ENCODE data around the gene DTX1. TPM values are rescaled to one million over a fixed set of nuclear protein-coding genes. Genes with fewer than 3 reads are reported as not detected.

Gene DTX1
- total RNA-seq, 4 donors from 2014 or later: 17.3 to 38.1 (median 25.4) TPM

DNA sequence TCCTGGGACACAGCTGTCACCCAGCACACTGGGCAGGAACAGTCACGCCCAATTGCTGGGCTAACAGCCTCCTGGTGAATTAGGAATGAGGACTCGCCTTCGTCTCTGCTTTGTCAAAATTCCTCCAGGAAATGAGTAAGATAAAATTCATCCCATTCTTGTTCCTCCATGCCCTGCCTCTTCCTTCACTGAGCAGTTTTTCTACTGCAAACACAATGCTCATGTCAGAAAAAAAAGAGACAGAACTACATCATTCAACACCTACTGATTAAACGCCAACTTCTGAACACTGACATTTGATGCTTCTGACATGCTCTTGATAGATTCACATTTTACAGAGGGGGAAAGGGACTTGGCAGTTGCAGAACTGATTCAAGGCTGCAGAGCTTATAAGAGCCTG, 37.5 kb upstream of the DTX1 start:
- TF ChIP-seq, protein P1, sequence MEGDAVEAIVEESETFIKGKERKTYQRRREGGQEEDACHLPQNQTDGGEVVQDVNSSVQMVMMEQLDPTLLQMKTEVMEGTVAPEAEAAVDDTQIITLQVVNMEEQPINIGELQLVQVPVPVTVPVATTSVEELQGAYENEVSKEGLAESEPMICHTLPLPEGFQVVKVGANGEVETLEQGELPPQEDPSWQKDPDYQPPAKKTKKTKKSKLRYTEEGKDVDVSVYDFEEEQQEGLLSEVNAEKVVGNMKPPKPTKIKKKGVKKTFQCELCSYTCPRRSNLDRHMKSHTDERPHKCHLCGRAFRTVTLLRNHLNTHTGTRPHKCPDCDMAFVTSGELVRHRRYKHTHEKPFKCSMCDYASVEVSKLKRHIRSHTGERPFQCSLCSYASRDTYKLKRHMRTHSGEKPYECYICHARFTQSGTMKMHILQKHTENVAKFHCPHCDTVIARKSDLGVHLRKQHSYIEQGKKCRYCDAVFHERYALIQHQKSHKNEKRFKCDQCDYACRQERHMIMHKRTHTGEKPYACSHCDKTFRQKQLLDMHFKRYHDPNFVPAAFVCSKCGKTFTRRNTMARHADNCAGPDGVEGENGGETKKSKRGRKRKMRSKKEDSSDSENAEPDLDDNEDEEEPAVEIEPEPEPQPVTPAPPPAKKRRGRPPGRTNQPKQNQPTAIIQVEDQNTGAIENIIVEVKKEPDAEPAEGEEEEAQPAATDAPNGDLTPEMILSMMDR (IDR thresholded peaks at IDR 0.05): no peak
- TF ChIP-seq POLR2A (IDR thresholded peaks at IDR 0.05): no peak
- H3K4me1 ChIP-seq: no peaks in the 10 kb centered on the region
- H3K4me3 ChIP-seq: no peak overlapping the region
- no peak for DNase-seq (ENCODE audit: low spot score in 2 of 2)
- H3K36me3 ChIP-seq: no peaks in the 10 kb centered on the region
- no peak overlapping the region for H3K27ac ChIP-seq
- no peaks in the 10 kb centered on the region for H3K27me3 ChIP-seq
- no peaks in the 10 kb centered on the region for H3K9me3 ChIP-seq
- 39 to 50% methylated on average over 4 of the region's 4 CpGs for WGBS, 2 donors

DNA sequence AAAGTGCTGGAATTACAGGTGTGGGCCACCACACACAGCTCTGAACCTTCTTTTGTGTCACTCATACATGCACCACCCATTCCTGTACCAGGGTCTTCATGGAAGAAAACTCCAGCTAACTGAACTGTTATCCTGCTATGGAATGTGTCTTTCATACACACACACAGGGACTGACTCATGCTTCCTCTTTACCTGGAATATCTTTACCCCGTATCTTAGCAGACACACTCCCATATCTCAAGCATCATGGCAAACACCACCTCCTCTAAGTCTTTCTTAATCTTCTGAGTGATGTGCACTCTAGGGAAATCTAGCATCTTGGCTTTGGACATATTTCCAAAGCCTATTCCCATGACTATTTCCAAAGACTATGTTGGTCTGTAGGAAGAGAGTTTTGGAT, 35.0 kb upstream of the DTX1 start:
- Histone ChIP-seq H3K4me1 (no peaks in the 10 kb centered on the region), H3K27me3 (no peaks in the 10 kb centered on the region), H3K9me3 (no peaks in the 10 kb centered on the region), H3K36me3 (no peaks in the 10 kb centered on the region), H3K4me3 (no peak overlapping the region), H3K27ac (no peak overlapping the region)
- TF ChIP-seq EP300 (IDR thresholded peaks at IDR 0.05) (no peak), POLR2A (IDR thresholded peaks at IDR 0.05) (no peak)
- TF ChIP-seq, protein P1 (IDR thresholded peaks at IDR 0.05): no peak
- 91 to 95% methylated on average over 1 of the region's 1 CpG for WGBS, 2 donors
- DNase-seq (ENCODE audit: low spot score in 2 of 2): no peak

DNA sequence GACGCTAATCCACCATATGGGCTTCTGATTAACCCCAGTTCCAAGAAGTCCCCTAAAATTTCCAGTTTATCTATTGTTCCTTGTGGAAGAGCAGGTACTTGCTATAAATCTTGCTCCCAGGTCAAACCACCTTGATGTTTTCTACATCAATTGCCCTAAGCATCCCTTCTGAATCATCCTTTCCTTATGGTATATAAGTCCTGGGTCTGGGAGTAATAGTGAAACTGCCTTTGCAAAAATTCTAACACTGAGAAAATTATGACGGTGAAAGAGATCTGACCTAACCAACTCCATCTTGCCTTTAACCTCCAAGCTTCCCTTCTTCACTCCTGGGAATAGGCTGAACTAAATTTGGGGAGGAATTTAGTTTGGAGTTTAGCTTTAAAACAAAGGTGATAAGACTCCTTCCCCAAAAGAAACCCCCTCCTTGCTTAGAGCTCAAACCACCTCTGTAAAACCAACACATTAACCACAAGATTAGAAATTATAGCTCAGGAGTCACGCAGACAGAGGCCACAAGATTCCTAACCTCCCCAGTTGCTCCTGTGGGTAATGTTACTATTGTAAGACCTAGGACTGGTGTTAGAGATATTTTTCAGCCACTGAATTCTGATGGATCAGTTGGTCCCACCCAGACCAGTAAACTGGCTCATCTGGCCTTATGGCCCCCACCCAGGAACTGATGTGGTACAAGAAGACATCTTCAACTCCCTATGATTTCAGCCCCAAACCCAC, 33.8 kb upstream of the DTX1 start:
- H3K27me3 ChIP-seq: no peaks in the 10 kb centered on the region
- no peaks in the 10 kb centered on the region for H3K36me3 ChIP-seq
- no peak for DNase-seq (ENCODE audit: low spot score in 2 of 2)
- H3K4me1 ChIP-seq: no peaks in the 10 kb centered on the region
- WGBS, 2 donors: 76 to 80% methylated on average over 3 of the region's 3 CpGs
- TF ChIP-seq POLR2A (IDR thresholded peaks at IDR 0.05) (no peak), EP300 (IDR thresholded peaks at IDR 0.05) (no peak)
- TF ChIP-seq, protein P1 (IDR thresholded peaks at IDR 0.05): no peak
- no peak overlapping the region for H3K27ac ChIP-seq
- H3K4me3 ChIP-seq: no peak overlapping the region
- H3K9me3 ChIP-seq: no peaks in the 10 kb centered on the region

- H3K27me3 ChIP-seq: no peaks in the 10 kb centered on the region
- no peaks in the 10 kb centered on the region for H3K9me3 ChIP-seq
- no peak overlapping the region for H3K27ac ChIP-seq
- H3K36me3 ChIP-seq: no peaks in the 10 kb centered on the region
- 62 to 70% methylated on average over 4 of the region's 4 CpGs for whole genome bisulfite sequencing, 2 donors
- H3K4me1 ChIP-seq: peaks cover 0 to 5% (median 0%) of the 10 kb centered on the region in 4 donors
- TF ChIP-seq EP300 (IDR thresholded peaks at IDR 0.05) (no peak), POLR2A (IDR thresholded peaks at IDR 0.05) (no peak)
- TF ChIP-seq, protein P1 (IDR thresholded peaks at IDR 0.05): no peak
- no peak overlapping the region for H3K4me3 ChIP-seq
- DNase-seq (ENCODE audit: low spot score in 2 of 2): no peak
Measured at GRCh38 chr12:113027726-113028125, 28.8 kb upstream of the DTX1 start.

DNA sequence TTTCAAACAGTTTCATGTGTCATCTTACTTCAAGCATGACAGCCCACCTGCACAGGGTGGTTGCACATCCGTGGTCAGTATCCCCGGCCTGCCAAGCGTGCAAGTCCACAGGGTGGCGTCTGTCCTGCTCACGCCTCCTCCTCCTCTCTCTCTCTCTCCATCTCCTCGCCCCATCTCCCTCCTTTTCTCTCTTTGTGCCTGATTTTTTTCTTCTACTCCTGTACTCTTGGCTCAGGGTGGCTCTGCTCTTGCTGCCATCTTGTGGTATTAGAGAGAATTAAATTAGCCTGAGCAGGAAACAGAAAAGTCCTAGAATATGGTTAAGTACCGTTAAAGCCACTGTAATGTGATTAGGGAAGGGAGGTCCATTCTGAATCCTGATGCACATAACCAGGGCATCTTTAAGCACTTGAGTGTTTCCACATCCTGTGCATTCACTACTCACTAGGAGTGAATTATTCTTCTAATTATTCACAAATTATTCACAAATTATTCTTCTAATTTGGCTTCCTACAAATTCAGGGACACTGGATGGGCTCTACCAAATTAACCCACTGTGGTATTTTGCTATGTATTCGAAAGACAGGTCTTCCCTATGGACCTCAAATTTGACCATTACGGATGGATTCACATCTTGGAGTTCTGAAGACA, 25.5 kb upstream of the DTX1 start:
- no peaks in the 10 kb centered on the region for H3K9me3 ChIP-seq
- H3K4me1 ChIP-seq: peaks cover 0 to 5% (median 0%) of the 10 kb centered on the region in 4 donors
- H3K27ac ChIP-seq: no peak overlapping the region
- no peaks in the 10 kb centered on the region for H3K36me3 ChIP-seq
- TF ChIP-seq, protein P1 (IDR thresholded peaks at IDR 0.05): peak; percentile 57 to 73 (median 65)
- no peak for TF ChIP-seq EP300 (IDR thresholded peaks at IDR 0.05)
- TF ChIP-seq POLR2A (IDR thresholded peaks at IDR 0.05): no peak
- WGBS, 2 donors: 10 to 14% methylated on average over 9 of the region's 9 CpGs
- no peak overlapping the region for H3K4me3 ChIP-seq
- peak in 1 of 2 donors; percentile 40 for DNase-seq (ENCODE audit: low spot score in 2 of 2)
- H3K27me3 ChIP-seq: no peaks in the 10 kb centered on the region

All from tibial nerve (tissue), 4 donors.